ENCODE results near the gene NISCH.

NISCH gene

DNA sequence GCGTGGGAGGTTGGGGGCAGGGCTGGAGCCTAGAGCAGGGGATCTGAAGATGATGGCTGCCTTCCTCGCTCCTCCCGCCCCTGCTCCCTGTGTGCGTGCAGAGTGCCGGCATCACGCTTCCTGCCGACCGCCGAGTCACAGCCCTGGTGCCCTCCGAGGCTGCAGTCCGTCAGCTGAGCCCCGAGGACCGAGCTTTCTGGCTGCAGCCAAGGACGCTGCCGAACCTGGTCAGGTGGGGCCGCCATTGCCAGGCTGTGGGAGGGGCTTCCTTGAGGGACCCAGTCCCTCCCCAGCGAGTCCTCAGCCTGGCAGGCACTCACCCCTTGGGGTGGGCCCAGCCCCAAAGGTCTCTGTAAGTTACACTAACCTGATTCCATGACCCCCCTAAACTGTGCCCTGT lies 57.3 kb downstream of the NISCH start:
- DNase-seq (ENCODE audit: low read depth in 1 of 2, low spot score in 1 of 2), result no peak

- no peak for DNase-seq (ENCODE audit: low read depth in 1 of 2, low spot score in 1 of 2)
Measured at GRCh38 chr3:52513281-52513680, 57.9 kb downstream of the NISCH start.

- no peak for DNase-seq (ENCODE audit: low read depth in 1 of 2, low spot score in 1 of 2)
Measured at GRCh38 chr3:52514576-52514975, 59.2 kb downstream of the NISCH start.

GRCh38 chr3:52515192-52515591 lies 59.8 kb downstream of the NISCH start:
- no peak for DNase-seq (ENCODE audit: low read depth in 1 of 2, low spot score in 1 of 2)

- DNase-seq (ENCODE audit: low read depth in 1 of 2, low spot score in 1 of 2), result no peak
Measured at GRCh38 chr3:52516509-52517195, 61.2 kb downstream of the NISCH start.

DNA sequence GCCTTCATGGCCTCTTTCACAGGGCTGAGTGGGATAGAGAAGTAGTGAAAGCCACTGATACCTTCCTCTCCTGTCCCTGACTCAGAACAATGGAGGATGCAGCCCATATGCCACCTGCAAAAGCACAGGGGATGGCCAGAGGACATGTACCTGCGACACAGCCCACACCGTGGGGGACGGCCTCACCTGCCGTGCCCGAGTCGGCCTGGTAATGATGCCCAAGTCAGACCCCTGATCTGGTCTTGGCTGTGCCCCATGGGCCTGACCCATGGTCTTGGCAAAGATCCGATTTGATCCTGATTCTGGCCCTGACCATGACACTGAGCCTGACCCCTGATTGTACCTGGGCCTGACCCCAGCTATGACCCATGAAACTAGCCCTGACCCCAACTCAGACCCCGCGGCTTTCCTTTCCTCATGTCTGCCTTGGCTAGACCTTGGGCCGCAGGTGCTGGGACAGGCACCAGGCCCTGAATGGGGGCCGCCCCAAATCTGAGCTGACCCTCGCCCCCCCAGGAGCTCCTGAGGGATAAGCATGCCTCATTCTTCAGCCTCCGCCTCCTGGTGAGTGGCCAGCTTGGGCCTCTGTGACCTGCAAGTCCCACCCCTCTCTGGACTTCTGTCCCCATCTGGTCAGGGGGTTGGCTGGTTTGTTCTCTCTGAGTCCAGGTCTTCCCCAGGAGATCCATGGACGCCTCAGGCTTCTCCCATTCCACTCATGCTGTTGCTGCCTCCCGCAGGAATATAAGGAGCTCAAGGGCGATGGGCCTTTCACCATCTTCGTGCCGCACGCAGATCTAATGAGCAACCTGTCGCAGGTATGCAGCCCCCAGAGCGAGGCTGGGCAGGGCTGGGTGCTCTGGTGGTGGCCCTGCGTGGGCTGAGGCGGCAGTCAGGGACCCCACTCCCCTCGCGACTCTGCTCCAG lies 62.7 kb downstream of the NISCH start:
- no peak for DNase-seq (ENCODE audit: low read depth in 1 of 2, low spot score in 1 of 2)

GRCh38 chr3:52518723-52519444 lies 63.5 kb downstream of the NISCH start:
- DNase-seq (ENCODE audit: low read depth in 1 of 2, low spot score in 1 of 2), result no peak

DNA sequence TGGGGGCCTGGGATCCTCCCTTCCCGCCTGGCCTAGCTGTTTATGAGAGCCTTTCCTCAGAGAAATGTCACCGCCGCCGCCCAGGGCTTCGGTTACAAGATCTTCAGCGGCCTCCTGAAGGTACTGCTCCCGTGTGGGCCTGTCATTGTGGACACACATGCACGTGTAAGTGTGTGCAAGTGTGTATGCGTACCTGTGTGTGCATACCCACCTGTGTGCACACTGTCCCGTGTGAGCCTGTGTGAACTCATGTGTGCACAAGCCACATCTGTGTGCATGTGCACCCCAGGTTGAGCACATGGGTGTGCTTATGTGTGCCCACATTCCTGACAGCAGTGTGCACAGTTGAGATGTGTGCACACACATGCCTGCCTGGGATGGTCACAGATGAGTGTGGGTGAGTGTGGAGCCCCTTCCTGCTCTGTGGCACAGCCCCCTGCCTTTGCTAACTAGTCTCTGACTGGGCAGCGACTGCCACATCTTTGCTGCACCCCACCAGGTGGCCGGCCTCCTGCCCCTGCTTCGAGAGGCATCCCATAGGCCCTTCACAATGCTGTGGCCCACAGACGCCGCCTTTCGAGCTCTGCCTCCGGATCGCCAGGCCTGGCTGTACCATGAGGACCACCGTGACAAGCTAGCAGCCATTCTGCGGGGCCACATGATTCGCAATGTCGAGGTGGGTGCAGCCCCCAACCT lies 64.2 kb downstream of the NISCH start:
- no peak for DNase-seq (ENCODE audit: low read depth in 1 of 2, low spot score in 1 of 2)

DNA sequence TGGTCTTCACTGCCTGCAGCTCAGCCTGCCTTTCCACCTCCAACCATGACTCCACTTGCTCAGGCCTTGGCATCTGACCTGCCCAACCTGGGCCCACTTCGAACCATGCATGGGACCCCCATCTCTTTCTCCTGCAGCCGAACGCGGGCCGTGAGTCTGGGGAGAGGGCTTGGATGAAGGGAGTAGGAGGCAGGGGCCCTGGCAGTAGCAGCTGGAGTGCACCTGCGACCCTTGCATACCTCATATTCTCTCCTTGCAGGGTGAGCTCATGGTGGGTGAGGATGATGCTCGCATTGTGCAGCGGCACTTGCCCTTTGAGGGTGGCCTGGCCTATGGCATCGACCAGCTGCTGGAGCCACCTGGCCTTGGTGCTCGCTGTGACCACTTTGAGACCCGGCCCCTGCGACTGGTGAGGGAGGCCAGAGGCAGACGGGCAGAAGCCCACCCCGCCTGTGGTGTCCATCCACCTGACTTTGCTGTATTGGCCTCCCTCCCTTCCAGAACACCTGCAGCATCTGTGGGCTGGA lies 64.8 kb downstream of the NISCH start:
- no peak for DNase-seq (ENCODE audit: low read depth in 1 of 2, low spot score in 1 of 2)

DNA sequence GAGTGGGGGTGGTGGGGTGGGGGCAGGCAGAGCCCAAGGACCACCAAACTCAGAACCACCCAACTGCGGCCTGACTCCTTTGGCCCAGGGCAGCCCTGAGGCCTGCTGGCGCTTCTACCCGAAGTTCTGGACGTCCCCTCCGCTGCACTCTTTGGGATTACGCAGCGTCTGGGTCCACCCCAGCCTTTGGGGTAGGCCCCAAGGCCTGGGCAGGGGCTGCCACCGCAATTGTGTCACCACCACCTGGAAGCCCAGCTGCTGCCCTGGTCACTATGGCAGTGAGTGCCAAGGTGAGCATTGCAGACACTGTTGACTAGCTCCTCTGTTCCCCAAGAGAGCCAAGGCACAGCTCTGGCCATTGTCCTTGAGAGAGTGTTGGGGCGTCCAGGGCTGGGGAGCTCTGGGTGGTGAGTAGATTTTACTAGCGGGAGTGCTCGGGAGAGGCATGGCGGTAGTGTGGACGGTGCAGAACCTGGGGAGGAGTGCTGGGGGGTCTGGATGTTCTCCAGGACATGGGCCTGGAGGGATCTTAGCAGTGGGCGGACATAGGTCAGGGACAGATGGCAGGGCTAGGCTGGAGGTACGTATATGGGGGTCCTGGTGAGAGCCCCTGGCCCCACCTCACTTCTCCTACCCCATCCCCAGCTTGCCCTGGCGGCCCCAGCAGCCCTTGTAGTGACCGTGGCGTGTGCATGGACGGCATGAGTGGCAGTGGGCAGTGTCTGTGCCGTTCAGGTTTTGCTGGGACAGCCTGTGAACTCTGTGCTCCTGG lies 65.5 kb downstream of the NISCH start:
- DNase-seq (ENCODE audit: low read depth in 1 of 2, low spot score in 1 of 2), result no peak

GRCh38 chr3:52521488-52521824 lies 66.1 kb downstream of the NISCH start:
- DNase-seq (ENCODE audit: low read depth in 1 of 2, low spot score in 1 of 2), result no peak

DNA sequence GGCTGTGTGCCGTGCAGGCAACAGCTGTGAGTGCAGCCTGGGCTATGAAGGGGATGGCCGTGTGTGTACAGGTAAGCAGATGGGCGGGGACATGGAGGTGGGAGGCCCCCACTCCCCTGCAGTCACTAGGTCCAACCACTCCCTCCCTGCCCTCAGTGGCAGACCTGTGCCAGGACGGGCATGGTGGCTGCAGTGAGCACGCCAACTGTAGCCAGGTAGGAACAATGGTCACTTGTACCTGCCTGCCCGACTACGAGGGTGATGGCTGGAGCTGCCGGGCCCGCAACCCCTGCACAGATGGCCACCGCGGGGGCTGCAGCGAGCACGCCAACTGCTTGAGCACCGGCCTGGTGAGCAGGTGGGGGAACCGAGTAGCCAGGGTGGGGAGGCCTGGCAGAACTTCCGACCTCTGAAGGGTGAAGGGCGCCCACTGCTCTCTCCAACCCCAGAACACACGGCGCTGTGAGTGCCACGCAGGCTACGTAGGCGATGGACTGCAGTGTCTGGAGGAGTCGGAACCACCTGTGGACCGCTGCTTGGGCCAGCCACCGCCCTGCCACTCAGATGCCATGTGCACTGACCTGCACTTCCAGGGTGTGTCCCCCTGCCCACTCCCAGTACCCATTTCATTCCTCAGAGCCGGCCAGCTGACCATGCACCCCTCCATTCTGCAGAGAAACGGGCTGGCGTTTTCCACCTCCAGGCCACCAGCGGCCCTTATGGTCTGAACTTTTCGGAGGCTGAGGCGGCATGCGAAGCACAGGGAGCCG lies 66.7 kb downstream of the NISCH start:
- no peak for DNase-seq (ENCODE audit: low read depth in 1 of 2, low spot score in 1 of 2)

- no peak for DNase-seq (ENCODE audit: low read depth in 1 of 2, low spot score in 1 of 2)
Measured at GRCh38 chr3:52522651-52523251, 67.3 kb downstream of the NISCH start.

- DNase-seq (ENCODE audit: low read depth in 1 of 2, low spot score in 1 of 2), result no peak
Measured at GRCh38 chr3:52523386-52524257, 68.2 kb downstream of the NISCH start.

DNA sequence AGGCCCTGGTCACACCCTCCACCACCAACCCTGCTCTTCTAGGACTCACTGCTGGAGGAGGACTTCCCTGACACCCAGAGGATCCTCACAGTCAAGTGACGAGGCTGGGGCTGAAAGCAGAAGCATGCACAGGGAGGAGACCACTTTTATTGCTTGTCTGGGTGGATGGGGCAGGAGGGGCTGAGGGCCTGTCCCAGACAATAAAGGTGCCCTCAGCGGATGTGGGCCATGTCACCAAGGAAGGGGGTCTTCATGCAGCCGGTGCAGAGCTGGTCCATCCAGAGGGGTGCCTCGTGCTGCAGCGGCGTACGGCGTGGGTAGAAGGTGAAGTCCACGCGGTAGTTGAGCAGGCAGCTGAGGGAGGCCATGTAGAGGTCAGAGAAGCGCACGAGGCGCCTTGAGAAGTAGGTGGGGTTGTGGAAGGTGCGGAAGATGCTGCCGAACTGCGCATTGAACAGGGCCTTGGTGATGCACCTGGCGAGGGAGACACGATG lies 68.9 kb downstream of the NISCH start:
- no peak for DNase-seq (ENCODE audit: low read depth in 1 of 2, low spot score in 1 of 2)

DNA sequence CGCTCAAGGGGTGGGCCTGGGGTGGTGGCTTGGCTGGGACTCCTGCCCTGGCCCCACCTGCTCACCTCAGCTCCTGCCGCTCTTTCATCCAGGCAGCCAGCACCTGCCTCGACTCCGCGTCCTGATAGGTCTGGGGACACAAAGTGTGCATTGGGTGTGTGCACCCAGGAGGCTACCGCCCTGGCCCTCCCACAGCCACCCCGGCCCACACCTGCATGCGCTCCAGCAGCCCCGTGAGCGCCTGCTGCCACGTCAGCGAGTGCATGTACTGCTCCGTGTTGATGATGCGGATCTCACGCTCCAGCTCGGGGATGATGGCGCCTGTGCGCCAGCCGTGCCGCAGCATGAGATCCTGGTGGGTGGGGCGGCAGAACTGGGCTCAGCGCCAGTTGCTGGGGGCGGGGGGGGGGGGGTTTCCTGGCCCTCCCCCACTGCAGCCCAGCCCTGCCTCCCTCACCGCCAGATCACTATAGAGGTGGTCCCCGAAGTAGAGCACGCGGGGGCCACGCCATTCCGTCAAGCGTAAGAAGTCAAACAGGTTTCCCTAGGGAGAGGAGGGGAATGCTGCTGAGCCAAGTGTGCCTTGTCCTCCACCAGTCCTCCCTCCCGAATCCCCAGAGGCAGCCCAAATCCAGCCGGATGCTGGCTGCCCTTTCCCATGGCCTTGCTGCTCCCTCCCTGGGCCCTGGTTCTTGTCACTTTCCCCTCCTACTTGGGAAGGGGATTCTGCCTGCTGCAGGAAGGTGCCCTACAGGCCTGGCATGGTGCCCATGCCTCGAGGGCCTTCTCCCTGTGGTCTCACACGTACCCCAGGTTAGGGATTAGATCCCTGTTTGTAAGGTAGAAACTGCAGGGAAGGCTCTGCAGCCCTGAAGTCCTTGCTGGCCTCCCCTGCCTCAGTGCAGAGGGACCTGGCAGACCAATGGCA lies 69.6 kb downstream of the NISCH start:
- DNase-seq (ENCODE audit: low read depth in 1 of 2, low spot score in 1 of 2), result no peak
